Neural cell (in vitro differentiated cells): ENCODE results near the gene ENTPD3. TPM values are rescaled to one million over a fixed set of nuclear protein-coding genes. Genes with fewer than 3 reads are reported as not detected.

Experiments
- H2AFZ ChIP-seq: fragments of 200-600, 300-800 bp; sonication (generic), shearing (Covaris generic); 2 replicates; pipeline ENCODE4 v1.6.0; 2014; ENCODE audit warnings: low read depth, mild to moderate bottlenecking, antibody characterized with exemption, low read length, moderate library complexity
- H3F3A ChIP-seq: fragments of 200-600 bp; shearing (Covaris generic); 2 replicates; pipeline ENCODE4 v1.6.1; 2016; ENCODE audit warnings: mild to moderate bottlenecking, moderate library complexity, mixed read lengths, antibody characterized with exemption, low read length; ENCODE audit not compliant: insufficient read depth, poor library complexity, severe bottlenecking
- H3K27ac ChIP-seq: fragments of 200-600, 300-800 bp; sonication (generic), shearing (Covaris generic); 2 replicates; pipeline ENCODE4 v1.5.1; 2014; ENCODE audit warnings: mild to moderate bottlenecking, low read length, moderate library complexity
- H3K27me3 ChIP-seq: fragments of 300-800, 200-600 bp; sonication (generic), shearing (Covaris generic); 2 replicates; pipeline ENCODE4 v1.6.0; 2014; ENCODE audit warnings: mild to moderate bottlenecking, low read depth, low read length, moderate library complexity; ENCODE audit not compliant: insufficient read depth
- H3K36me3 ChIP-seq: fragments of 300-800, 200-600 bp; sonication (generic), shearing (Covaris generic); 2 replicates; pipeline ENCODE4 v1.5.1; 2014; ENCODE audit warnings: mild to moderate bottlenecking, antibody characterized with exemption, low read length, moderate library complexity; ENCODE audit not compliant: insufficient read depth
- H3K4me2 ChIP-seq: fragments of 300-800, 200-600 bp; sonication (generic), shearing (Covaris generic); 2 replicates; pipeline ENCODE4 v1.6.0; 2014; ENCODE audit warnings: mild to moderate bottlenecking, low read length
- H3K4me3 ChIP-seq: fragments of 300-800, 200-600 bp; sonication (generic), shearing (Covaris generic); 2 replicates; pipeline ENCODE4 v1.5.1; 2014; ENCODE audit warnings: mild to moderate bottlenecking, low read length, moderate library complexity
- H3K79me2 ChIP-seq: fragments of 200-600 bp; shearing (Covaris generic); replicated peaks from 2 replicates; pipeline ENCODE4 v1.6.0; 2014; ENCODE audit warnings: mild to moderate bottlenecking, low read length, moderate library complexity; ENCODE audit not compliant: insufficient read depth
- H3K9ac ChIP-seq: fragments of 300-800, 200-600 bp; sonication (generic), shearing (Covaris generic); 2 replicates; pipeline ENCODE4 v1.6.1; 2016; ENCODE audit warnings: mild to moderate bottlenecking, low read length, mixed read lengths
- H3K9me2 ChIP-seq: fragments of 200-600 bp; shearing (Covaris generic); 2 replicates; pipeline ENCODE4 v1.6.1; 2016; ENCODE audit warnings: mild to moderate bottlenecking, low read length, mixed read lengths; ENCODE audit not compliant: insufficient read depth
- H3K9me3 ChIP-seq: fragments of 200-600, 300-800 bp; sonication (generic), shearing (Covaris generic); 2 replicates; pipeline ENCODE4 v1.6.1; 2016; ENCODE audit warnings: mild to moderate bottlenecking, mixed run types, low read length, moderate library complexity, mixed read lengths
- H4K20me1 ChIP-seq: fragments of 200-600 bp; shearing (Covaris generic); 2 replicates; pipeline ENCODE4 v1.6.1; 2016; ENCODE audit warnings: mild to moderate bottlenecking, mixed run types; ENCODE audit not compliant: insufficient read depth
- CTCF ChIP-seq: fragments of 450-650 bp; IDR thresholded peaks from 2 replicates; pipeline ENCODE4 v1.5.1; 2014; ENCODE audit warnings: antibody characterized with exemption, mild to moderate bottlenecking, moderate library complexity; ENCODE audit not compliant: poor library complexity, severe bottlenecking
- EP300 ChIP-seq: fragments of 450-650 bp; conservative IDR thresholded peaks from 2 replicates; pipeline ENCODE4 v1.6.1; 2014; ENCODE audit warnings: antibody characterized with exemption, mild to moderate bottlenecking, moderate library complexity; ENCODE audit not compliant: poor library complexity, severe bottlenecking
- EZH2 ChIP-seq: fragments of 200-600, 300-800 bp; shearing (Covaris generic), sonication (generic); IDR thresholded peaks from 2 replicates; pipeline ENCODE4 v1.6.1; 2014; ENCODE audit warnings: antibody characterized with exemption, low read length, borderline replicate concordance, mild to moderate bottlenecking; ENCODE audit not compliant: insufficient read depth, poor library complexity, severe bottlenecking
- MXI1 ChIP-seq: fragments of 450-650 bp; conservative IDR thresholded peaks from 2 replicates; pipeline ENCODE4 v1.6.1; 2014; ENCODE audit warnings: antibody characterized with exemption, mild to moderate bottlenecking; ENCODE audit not compliant: poor library complexity, severe bottlenecking
- POLR2AphosphoS5 ChIP-seq: IDR thresholded peaks from 2 replicates; pipeline ENCODE4 v1.6.1; 2012
- RAD21 ChIP-seq: fragments of 450-650 bp; conservative IDR thresholded peaks from 2 replicates; pipeline ENCODE4 v1.6.1; 2014; ENCODE audit warnings: antibody characterized with exemption, mild to moderate bottlenecking, moderate library complexity
- REST ChIP-seq: IDR thresholded peaks from 2 replicates; pipeline ENCODE4 v1.6.1; 2012; ENCODE audit warnings: borderline replicate concordance
- SMC3 ChIP-seq: fragments of 450-650 bp; conservative IDR thresholded peaks from 2 replicates; pipeline ENCODE4 v1.6.1; 2014; ENCODE audit warnings: antibody characterized with exemption, mild to moderate bottlenecking, moderate library complexity; ENCODE audit not compliant: poor library complexity
- TAF1 ChIP-seq: IDR thresholded peaks from 2 replicates; pipeline ENCODE4 v1.6.1; 2012; ENCODE audit warnings: low read depth
- polyA plus RNA-seq: library from polyadenylated mRNA; depleted of rRNA; stranded (reverse); fragments of >200 nt; gene quantifications from 2 replicates; pipeline ENCODE4 v1.2.3, GENCODE V29; 2014

Gene ENTPD3
- polyA plus RNA-seq, 1 donor from 2014 or later: 2.8 TPM

GRCh38 chr3:40387895-40388254 lies 891 bp downstream of the ENTPD3 start:
- H3K27ac ChIP-seq: no peak overlapping the region
- no peaks in the 10 kb centered on the region for H3K36me3 ChIP-seq
- H2AFZ ChIP-seq: no peak overlapping the region
- no peak overlapping the region for H3K4me2 ChIP-seq
- H3K79me2 ChIP-seq: no peaks in the 10 kb centered on the region
- H3K9me3 ChIP-seq: no peaks in the 10 kb centered on the region
- no peak overlapping the region for H3K9ac ChIP-seq
- H3K4me3 ChIP-seq: peak overlapping the region; percentile 66
- no peaks in the 10 kb centered on the region for H3F3A ChIP-seq
- no peak for TF ChIP-seq MXI1
- TF ChIP-seq EZH2: no peak
- H4K20me1 ChIP-seq: no peaks in the 10 kb centered on the region
- no peaks in the 10 kb centered on the region for H3K9me2 ChIP-seq
- peaks cover 32% of the 10 kb centered on the region for H3K27me3 ChIP-seq

- Histone ChIP-seq H3K27ac (no peak overlapping the region), H3K9me3 (no peaks in the 10 kb centered on the region)
Measured at GRCh38 chr3:40396406-40396805, 9.4 kb downstream of the ENTPD3 start.

More at GRCh38 chr3:40396406-40396805, 9.4 kb downstream of the ENTPD3 start:
- Histone ChIP-seq H3F3A (no peaks in the 10 kb centered on the region), H4K20me1 (no peaks in the 10 kb centered on the region), H3K79me2 (no peaks in the 10 kb centered on the region), H3K9me2 (no peaks in the 10 kb centered on the region), H3K27me3 (no peaks in the 10 kb centered on the region), H3K9ac (no peak overlapping the region), H3K4me3 (no peak overlapping the region), H3K4me2 (no peak overlapping the region), H2AFZ (no peak overlapping the region), H3K36me3 (no peaks in the 10 kb centered on the region)
- TF ChIP-seq REST: no peak
- no peak for TF ChIP-seq EZH2
- TF ChIP-seq CTCF: no peak
- no peak for TF ChIP-seq EP300
- TF ChIP-seq RAD21: no peak
- no peak for TF ChIP-seq TAF1
- TF ChIP-seq MXI1: no peak
- no peak for TF ChIP-seq SMC3
- TF ChIP-seq POLR2AphosphoS5: no peak
